ENCODE results near the gene SYTL5. TPM values are rescaled to one million over a fixed set of nuclear protein-coding genes. Genes with fewer than 3 reads are reported as not detected.

SYTL5 gene
- total and polyA plus RNA-seq, 4 experiments from 2014 or later = not detected

DNA sequence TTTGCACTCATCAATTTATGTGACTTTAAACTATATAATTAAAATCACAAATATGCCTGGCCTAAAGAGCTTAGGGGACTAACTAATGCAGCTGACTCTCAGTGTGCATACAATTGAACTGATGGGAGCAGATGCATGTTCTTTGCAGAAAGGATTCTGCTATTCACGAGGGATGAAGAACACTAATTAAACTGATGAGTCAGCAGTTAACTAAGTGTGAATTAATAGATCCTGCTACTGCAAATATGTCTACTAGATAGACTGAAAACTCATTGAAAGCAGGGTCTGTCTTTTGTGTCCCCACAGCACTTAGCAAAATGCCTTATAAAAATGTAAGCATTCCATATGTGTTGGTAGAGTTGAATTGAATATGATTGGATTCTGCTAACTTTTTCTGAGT is 110.4 kb downstream of the SYTL5 start:
- no peak overlapping the region for H3K4me3 ChIP-seq (ENCODE audit: low read length in 2 of 2)
- peaks cover 0 to 4% (median 0%) of the 10 kb centered on the region in 8 donors for H3K9me3 Mint-ChIP-seq
- H3K36me3 Mint-ChIP-seq = no peaks in the 10 kb centered on the region
- no peaks in the 10 kb centered on the region for H3K36me3 ChIP-seq (ENCODE audit: insufficient read depth, low read length)
- peaks cover 0 to 2% of the 10 kb centered on the region in 2 donors for H3K27me3 Mint-ChIP-seq
- no peak overlapping the region for H3K27ac ChIP-seq (ENCODE audit: low read depth, low read length)
- H3K9me3 ChIP-seq (ENCODE audit: control insufficient read depth in 1 of 2, low read length in 2 of 2) = no peaks in the 10 kb centered on the region
- CTCF ChIA-PET (ENCODE audit: partially characterized antibody) = no interaction called here
- H3K4me3 Mint-ChIP-seq = no peak overlapping the region
- no peaks in the 10 kb centered on the region for H3K27me3 ChIP-seq (ENCODE audit: insufficient read depth, low read length)
- H3K4me1 ChIP-seq (ENCODE audit: insufficient read depth, low read length) = no peaks in the 10 kb centered on the region
- no peak overlapping the region for H3K27ac Mint-ChIP-seq
- POLR2A ChIA-PET (ENCODE audit: partially characterized antibody) = no interaction called here
- H3K4me1 Mint-ChIP-seq = no peaks in the 10 kb centered on the region
- no peak for DNase-seq
- intact Hi-C loops (cut with micrococcal nuclease) = no loop called here

- Histone ChIP-seq H3K36me3 (ENCODE audit: insufficient read depth, low read length) (no peaks in the 10 kb centered on the region), H3K4me1 (ENCODE audit: insufficient read depth, low read length) (no peaks in the 10 kb centered on the region), H3K27ac (ENCODE audit: low read depth, low read length) (no peak overlapping the region), H3K9me3 (ENCODE audit: control insufficient read depth in 1 of 2, low read length in 2 of 2) (no peaks in the 10 kb centered on the region), H3K27me3 (ENCODE audit: insufficient read depth, low read length) (no peaks in the 10 kb centered on the region), H3K4me3 (ENCODE audit: low read length in 2 of 2) (no peak overlapping the region)
- Mint-ChIP-seq H3K4me3 (no peak overlapping the region), H3K9me3 (peaks cover 0 to 4% (median 0%) of the 10 kb centered on the region in 8 donors), H3K27ac (no peak overlapping the region), H3K36me3 (no peaks in the 10 kb centered on the region), H3K27me3 (peaks cover 0 to 2% of the 10 kb centered on the region in 2 donors), H3K4me1 (no peaks in the 10 kb centered on the region)
- intact Hi-C loops (cut with micrococcal nuclease) = no loop called here
- ChIA-PET CTCF (ENCODE audit: partially characterized antibody) (no interaction called here), POLR2A (ENCODE audit: partially characterized antibody) (no interaction called here)
- no peak for DNase-seq
Measured at GRCh38 chrX:38117485-38117884, 111.1 kb downstream of the SYTL5 start.

DNA sequence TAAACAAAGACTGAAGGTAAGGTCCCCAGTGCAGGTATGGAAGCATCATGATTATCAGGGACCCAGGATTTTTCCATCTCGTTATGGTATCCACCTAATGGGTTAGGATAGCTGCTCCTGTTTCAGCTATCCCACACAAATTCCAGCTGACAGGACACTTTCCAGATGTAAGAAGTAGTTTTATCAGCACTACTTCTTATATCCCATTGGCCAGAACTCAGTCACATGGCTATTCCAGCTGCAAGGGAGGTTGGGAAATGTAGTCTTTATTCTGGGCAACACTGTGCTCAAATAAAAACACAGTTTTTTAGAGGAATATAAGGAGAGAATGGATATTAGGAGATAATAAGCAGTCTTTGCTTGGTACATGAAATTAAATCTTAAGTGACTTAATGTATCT is 117.6 kb downstream of the SYTL5 start:
- no peak for DNase-seq
- POLR2A ChIA-PET (ENCODE audit: partially characterized antibody) = no interaction called here
- intact Hi-C loops (cut with micrococcal nuclease) = no loop called here
- CTCF ChIA-PET (ENCODE audit: partially characterized antibody) = no interaction called here
- no peaks in the 10 kb centered on the region for H3K9me3 ChIP-seq (ENCODE audit: control insufficient read depth in 1 of 2, low read length in 2 of 2)
- Mint-ChIP-seq H3K36me3 (no peaks in the 10 kb centered on the region), H3K4me1 (no peaks in the 10 kb centered on the region), H3K27me3 (no peaks in the 10 kb centered on the region), H3K4me3 (no peak overlapping the region), H3K9me3 (peaks cover 0 to 2% (median 0%) of the 10 kb centered on the region in 8 donors), H3K27ac (no peak overlapping the region)
- H3K4me3 ChIP-seq (ENCODE audit: low read length in 2 of 2) = no peak overlapping the region
- H3K27me3 ChIP-seq (ENCODE audit: insufficient read depth, low read length) = no peaks in the 10 kb centered on the region
- H3K4me1 ChIP-seq (ENCODE audit: insufficient read depth, low read length) = no peaks in the 10 kb centered on the region
- H3K27ac ChIP-seq (ENCODE audit: low read depth, low read length) = no peak overlapping the region
- no peaks in the 10 kb centered on the region for H3K36me3 ChIP-seq (ENCODE audit: insufficient read depth, low read length)

- Mint-ChIP-seq H3K4me1 (no peaks in the 10 kb centered on the region), H3K27me3 (peaks cover 0 to 5% of the 10 kb centered on the region in 2 donors), H3K4me3 (no peak overlapping the region), H3K36me3 (no peaks in the 10 kb centered on the region), H3K9me3 (no peaks in the 10 kb centered on the region), H3K27ac (no peak overlapping the region)
- DNase-seq = no peak
- POLR2A ChIA-PET (ENCODE audit: partially characterized antibody) = no interaction called here
- no peak overlapping the region for H3K27ac ChIP-seq (ENCODE audit: low read depth, low read length)
- CTCF ChIA-PET (ENCODE audit: partially characterized antibody) = no interaction called here
- intact Hi-C loops (cut with micrococcal nuclease) = no loop called here
- H3K36me3 ChIP-seq (ENCODE audit: insufficient read depth, low read length) = no peaks in the 10 kb centered on the region
- H3K4me3 ChIP-seq (ENCODE audit: low read length in 2 of 2) = no peak overlapping the region
- no peaks in the 10 kb centered on the region for H3K27me3 ChIP-seq (ENCODE audit: insufficient read depth, low read length)
- H3K4me1 ChIP-seq (ENCODE audit: insufficient read depth, low read length) = no peaks in the 10 kb centered on the region
- no peaks in the 10 kb centered on the region for H3K9me3 ChIP-seq (ENCODE audit: control insufficient read depth in 1 of 2, low read length in 2 of 2)
Measured at GRCh38 chrX:38126179-38126578, 119.8 kb downstream of the SYTL5 start.

DNA sequence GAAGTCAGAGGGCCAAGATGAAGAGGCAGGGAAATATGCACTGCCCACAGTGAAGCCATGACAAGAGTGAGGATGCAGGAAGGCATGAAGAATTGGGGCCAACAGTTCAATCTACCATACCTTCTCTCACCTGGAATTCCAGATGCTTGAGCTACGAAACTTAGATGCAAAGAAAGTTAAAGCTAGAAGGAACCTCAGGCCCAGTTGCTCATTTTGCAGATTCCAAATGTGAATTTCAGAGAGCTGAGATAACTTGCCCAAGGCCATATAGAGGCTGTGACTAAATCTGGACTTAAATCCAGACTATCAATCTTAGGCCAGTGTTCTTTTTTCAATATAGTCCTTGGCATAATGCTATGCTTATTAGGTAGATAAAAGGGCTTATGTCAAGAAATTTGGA is 121.6 kb downstream of the SYTL5 start:
- Mint-ChIP-seq H3K9me3 (no peaks in the 10 kb centered on the region), H3K36me3 (no peaks in the 10 kb centered on the region), H3K27ac (no peak overlapping the region), H3K4me3 (no peak overlapping the region), H3K27me3 (peaks cover 0 to 5% of the 10 kb centered on the region in 2 donors), H3K4me1 (no peaks in the 10 kb centered on the region)
- H3K9me3 ChIP-seq (ENCODE audit: control insufficient read depth in 1 of 2, low read length in 2 of 2) = no peaks in the 10 kb centered on the region
- H3K27ac ChIP-seq (ENCODE audit: low read depth, low read length) = no peak overlapping the region
- H3K36me3 ChIP-seq (ENCODE audit: insufficient read depth, low read length) = no peaks in the 10 kb centered on the region
- no peaks in the 10 kb centered on the region for H3K4me1 ChIP-seq (ENCODE audit: insufficient read depth, low read length)
- H3K4me3 ChIP-seq (ENCODE audit: low read length in 2 of 2) = no peak overlapping the region
- intact Hi-C loops (cut with micrococcal nuclease) = no loop called here
- POLR2A ChIA-PET (ENCODE audit: partially characterized antibody) = no interaction called here
- DNase-seq = no peak
- CTCF ChIA-PET (ENCODE audit: partially characterized antibody) = no interaction called here
- no peaks in the 10 kb centered on the region for H3K27me3 ChIP-seq (ENCODE audit: insufficient read depth, low read length)

- CTCF ChIA-PET (ENCODE audit: partially characterized antibody) = no interaction called here
- no peaks in the 10 kb centered on the region for H3K27me3 ChIP-seq (ENCODE audit: insufficient read depth, low read length)
Measured at GRCh38 chrX:38129366-38129765, 123.0 kb downstream of the SYTL5 start.

DNA sequence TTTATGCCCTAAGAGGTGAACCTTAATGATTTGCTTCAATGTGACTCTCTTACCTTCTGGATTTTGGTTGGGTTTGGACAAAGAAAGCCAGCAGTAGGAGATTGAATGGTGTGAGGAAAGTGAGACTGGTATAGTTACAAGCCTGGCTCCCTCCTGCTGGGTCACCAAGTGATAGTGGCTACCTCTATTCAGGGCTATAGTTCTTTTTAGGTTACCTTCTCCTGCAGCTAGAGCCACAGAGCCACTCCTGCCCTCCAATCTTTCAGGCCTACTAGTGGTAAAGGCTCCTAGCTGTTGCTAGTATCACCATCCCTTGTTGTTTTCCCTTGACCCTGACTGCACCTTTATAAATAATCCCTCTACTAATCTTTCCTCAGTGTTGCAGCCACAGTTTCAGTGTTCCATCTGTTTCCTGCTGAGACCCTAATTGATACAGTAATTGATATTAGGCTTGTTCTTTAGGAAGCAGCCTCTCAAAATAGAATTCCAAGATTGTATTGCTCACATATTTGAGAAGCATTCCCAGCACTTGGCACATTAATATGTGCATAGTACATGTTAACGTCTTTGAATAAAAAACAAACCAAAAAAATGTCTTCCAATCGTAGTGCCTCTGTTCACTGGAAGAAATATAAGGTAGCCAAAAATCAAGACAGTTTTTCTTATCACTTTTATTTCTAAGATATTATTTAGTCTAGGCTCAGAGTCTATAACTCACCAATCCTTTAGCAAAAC is 132.0 kb downstream of the SYTL5 start:
- Mint-ChIP-seq H3K27ac (no peak overlapping the region), H3K9me3 (no peaks in the 10 kb centered on the region), H3K36me3 (no peaks in the 10 kb centered on the region), H3K27me3 (peaks cover 0 to 1% of the 10 kb centered on the region in 2 donors), H3K4me3 (no peak overlapping the region), H3K4me1 (no peaks in the 10 kb centered on the region)
- intact Hi-C loops (cut with micrococcal nuclease) = no loop called here
- no peaks in the 10 kb centered on the region for H3K36me3 ChIP-seq (ENCODE audit: insufficient read depth, low read length)
- no peak for DNase-seq
- no peaks in the 10 kb centered on the region for H3K27me3 ChIP-seq (ENCODE audit: insufficient read depth, low read length)
- no peak overlapping the region for H3K4me3 ChIP-seq (ENCODE audit: low read length in 2 of 2)
- CTCF ChIA-PET (ENCODE audit: partially characterized antibody) = no interaction called here
- no peaks in the 10 kb centered on the region for H3K4me1 ChIP-seq (ENCODE audit: insufficient read depth, low read length)
- POLR2A ChIA-PET (ENCODE audit: partially characterized antibody) = no interaction called here
- H3K27ac ChIP-seq (ENCODE audit: low read depth, low read length) = no peak overlapping the region
- H3K9me3 ChIP-seq (ENCODE audit: control insufficient read depth in 1 of 2, low read length in 2 of 2) = no peaks in the 10 kb centered on the region

More at GRCh38 chrX:38129366-38129765, 123.0 kb downstream of the SYTL5 start:
- Mint-ChIP-seq H3K27ac (no peak overlapping the region), H3K4me3 (no peak overlapping the region), H3K36me3 (no peaks in the 10 kb centered on the region), H3K27me3 (peaks cover 0 to 5% of the 10 kb centered on the region in 2 donors), H3K4me1 (no peaks in the 10 kb centered on the region), H3K9me3 (no peaks in the 10 kb centered on the region)
- Histone ChIP-seq H3K9me3 (ENCODE audit: control insufficient read depth in 1 of 2, low read length in 2 of 2) (no peaks in the 10 kb centered on the region), H3K4me3 (ENCODE audit: low read length in 2 of 2) (no peak overlapping the region), H3K27ac (ENCODE audit: low read depth, low read length) (no peak overlapping the region), H3K4me1 (ENCODE audit: insufficient read depth, low read length) (no peaks in the 10 kb centered on the region), H3K36me3 (ENCODE audit: insufficient read depth, low read length) (no peaks in the 10 kb centered on the region)
- POLR2A ChIA-PET (ENCODE audit: partially characterized antibody) = no interaction called here
- intact Hi-C loops (cut with micrococcal nuclease) = no loop called here
- DNase-seq = no peak

DNA sequence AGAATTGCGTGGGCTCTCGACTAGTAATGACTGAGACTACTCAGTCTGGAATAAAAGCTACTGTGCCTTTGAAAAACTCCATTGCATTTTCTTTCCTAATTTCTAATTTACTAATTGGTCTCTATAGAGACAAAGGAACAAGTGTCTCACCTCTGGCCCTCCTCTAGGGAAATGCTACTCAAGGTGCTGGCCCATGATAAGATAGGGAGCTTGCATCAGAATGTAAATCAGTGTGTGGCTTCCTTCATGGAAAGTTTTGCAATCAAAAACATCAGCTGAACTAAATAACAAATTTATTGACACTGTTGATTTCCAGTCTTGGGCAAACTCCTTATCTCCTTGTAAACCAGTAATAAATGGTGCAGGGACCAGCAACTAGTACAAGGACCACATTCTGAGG is 132.5 kb downstream of the SYTL5 start:
- no peaks in the 10 kb centered on the region for H3K4me1 ChIP-seq (ENCODE audit: insufficient read depth, low read length)
- no peak overlapping the region for H3K27ac Mint-ChIP-seq
- no peak overlapping the region for H3K4me3 Mint-ChIP-seq
- H3K27ac ChIP-seq (ENCODE audit: low read depth, low read length) = no peak overlapping the region
- no peaks in the 10 kb centered on the region for H3K9me3 Mint-ChIP-seq
- no peaks in the 10 kb centered on the region for H3K36me3 ChIP-seq (ENCODE audit: insufficient read depth, low read length)
- H3K9me3 ChIP-seq (ENCODE audit: control insufficient read depth in 1 of 2, low read length in 2 of 2) = no peaks in the 10 kb centered on the region
- DNase-seq = no peak
- H3K4me1 Mint-ChIP-seq = no peaks in the 10 kb centered on the region
- no peak overlapping the region for H3K4me3 ChIP-seq (ENCODE audit: low read length in 2 of 2)
- H3K36me3 Mint-ChIP-seq = no peaks in the 10 kb centered on the region
- intact Hi-C loops (cut with micrococcal nuclease) = no loop called here
- H3K27me3 Mint-ChIP-seq = peaks cover 0 to 1% of the 10 kb centered on the region in 2 donors
- ChIA-PET POLR2A (ENCODE audit: partially characterized antibody) (no interaction called here), CTCF (ENCODE audit: partially characterized antibody) (no interaction called here)
- no peaks in the 10 kb centered on the region for H3K27me3 ChIP-seq (ENCODE audit: insufficient read depth, low read length)

Data from CD4-positive, alpha-beta memory T cell (primary cell).